ENCODE data around the gene MAFF. TPM values are rescaled to one million over a fixed set of nuclear protein-coding genes. Genes with fewer than 3 reads are reported as not detected.

MAFF gene
- polyA plus RNA-seq, 1 donor from 2014 or later = 2.1 TPM

GRCh38 chr22:38196791-38197419 is 4.9 kb upstream of the MAFF start:
- no peak overlapping the region for H2AFZ ChIP-seq (ENCODE audit: low read depth, low read length)
- H3K4me2 ChIP-seq (ENCODE audit: low read length) = no peak overlapping the region

More at GRCh38 chr22:38196791-38197419, 4.9 kb upstream of the MAFF start:
- H3K9ac ChIP-seq (ENCODE audit: low read length) = no peak overlapping the region
- H3K9me3 ChIP-seq (ENCODE audit: low read length) = no peaks in the 10 kb centered on the region
- H3K4me3 ChIP-seq (ENCODE audit: low read length) = no peak overlapping the region
- no peaks in the 10 kb centered on the region for H4K20me1 ChIP-seq (ENCODE audit: insufficient read depth)
- H3K36me3 ChIP-seq (ENCODE audit: insufficient read depth, low read length) = no peaks in the 10 kb centered on the region
- no peaks in the 10 kb centered on the region for H3F3A ChIP-seq (ENCODE audit: insufficient read depth, low read length, poor library complexity, severe bottlenecking)
- no peak overlapping the region for H3K27ac ChIP-seq (ENCODE audit: low read length)
- no peak for TF ChIP-seq RAD21 (conservative IDR thresholded peaks at IDR 0.05)
- TF ChIP-seq MXI1 (conservative IDR thresholded peaks at IDR 0.05; ENCODE audit: poor library complexity, severe bottlenecking) = no peak
- TF ChIP-seq REST (IDR thresholded peaks at IDR 0.05; ENCODE audit: borderline replicate concordance) = no peak
- no peak for TF ChIP-seq SMC3 (conservative IDR thresholded peaks at IDR 0.05; ENCODE audit: poor library complexity)
- no peak for TF ChIP-seq EP300 (conservative IDR thresholded peaks at IDR 0.05; ENCODE audit: poor library complexity, severe bottlenecking)
- no peak for TF ChIP-seq POLR2AphosphoS5 (IDR thresholded peaks at IDR 0.05)
- TF ChIP-seq EZH2 (IDR thresholded peaks at IDR 0.05; ENCODE audit: borderline replicate concordance, insufficient read depth, low read length, poor library complexity, severe bottlenecking) = no peak
- no peak for TF ChIP-seq CTCF (IDR thresholded peaks at IDR 0.05; ENCODE audit: poor library complexity, severe bottlenecking)
- no peak for TF ChIP-seq TAF1 (IDR thresholded peaks at IDR 0.05; ENCODE audit: low read depth)
- no peaks in the 10 kb centered on the region for H3K79me2 ChIP-seq (replicated peaks; ENCODE audit: insufficient read depth, low read length)
- H3K27me3 ChIP-seq (ENCODE audit: insufficient read depth, low read depth, low read length) = peaks cover 2% of the 10 kb centered on the region
- no peaks in the 10 kb centered on the region for H3K9me2 ChIP-seq (ENCODE audit: insufficient read depth, low read length)

Data from neural cell (in vitro differentiated cells).